Astrocyte of the hippocampus (primary cell): ENCODE data around the gene BUB1B.

Experiments used
- DNase-seq: peaks from one replicate; pipeline ENCODE4 v3.0.0; 2011; ENCODE audit warnings: low read depth, low spot score

The BUB1B gene

GRCh38 chr15:40253167-40253790 lies 92.4 kb downstream of the BUB1B start:
- DNase-seq = no peak

GRCh38 chr15:40254452-40254851 lies 93.6 kb downstream of the BUB1B start:
- DNase-seq = no peak

GRCh38 chr15:40255033-40255432 lies 94.2 kb downstream of the BUB1B start:
- DNase-seq = no peak

- DNase-seq = peak; percentile 58
These were observed 95.9 kb downstream of the BUB1B start for GRCh38 chr15:40256638-40257235.

- no peak for DNase-seq
These were observed 97.0 kb downstream of the BUB1B start for GRCh38 chr15:40257656-40258450.

- no peak for DNase-seq
These were observed 97.7 kb downstream of the BUB1B start for GRCh38 chr15:40258544-40258943.

- no peak for DNase-seq
These were observed 98.2 kb downstream of the BUB1B start for GRCh38 chr15:40259021-40259420.

- peak; percentile 54 for DNase-seq
These were observed 102.3 kb downstream of the BUB1B start for GRCh38 chr15:40263024-40263754.

- no peak for DNase-seq
These were observed 103.7 kb downstream of the BUB1B start for GRCh38 chr15:40264321-40265153.

GRCh38 chr15:40265355-40265754 lies 104.5 kb downstream of the BUB1B start:
- DNase-seq = no peak

- no peak for DNase-seq
These were observed 105.0 kb downstream of the BUB1B start for GRCh38 chr15:40265875-40266274.

- peak; percentile 94 for DNase-seq
These were observed 106.0 kb downstream of the BUB1B start for GRCh38 chr15:40266828-40267304.

- DNase-seq = no peak
These were observed 106.8 kb downstream of the BUB1B start for GRCh38 chr15:40267670-40268069.

- no peak for DNase-seq
These were observed 108.7 kb downstream of the BUB1B start for GRCh38 chr15:40269604-40270003.

- DNase-seq = no peak
These were observed 109.6 kb downstream of the BUB1B start for GRCh38 chr15:40270246-40270995.
